Fibroblast of lung (primary cell): Measurements from ENCODE around the gene PUSL1. TPM values are rescaled to one million over a fixed set of nuclear protein-coding genes. Genes with fewer than 3 reads are reported as not detected.
A peak's percentile ranks its signal among the peaks of the same experiment; 100 is the strongest.

Source experiments
- DNase-seq, 2 donors: peaks; one replicate each; pipeline versions ENCODE4 v3.0.0 to v3.0.0-alpha.2; 2010; ENCODE audit warnings: low read depth in 2 of 2
- H2AFZ ChIP-seq: 2 replicates; pipeline ENCODE4 v1.5.1; 2012; ENCODE audit warnings: low read length, control low read depth, inconsistent platforms
- H3K27ac ChIP-seq: 2 replicates; pipeline ENCODE4 v1.5.1; 2011; ENCODE audit warnings: low read length, control low read depth; ENCODE audit not compliant: insufficient read depth
- H3K27me3 ChIP-seq: 2 replicates; pipeline ENCODE4 v1.5.1; 2011; ENCODE audit warnings: mild to moderate bottlenecking, low read length; ENCODE audit not compliant: control insufficient read depth, insufficient read depth
- H3K36me3 ChIP-seq: 2 replicates; pipeline ENCODE4 v1.5.1; 2011; ENCODE audit warnings: low read length; ENCODE audit not compliant: control insufficient read depth, insufficient read depth
- H3K4me1 ChIP-seq: 2 replicates; pipeline ENCODE4 v1.5.1; 2011; ENCODE audit warnings: low read length; ENCODE audit not compliant: control insufficient read depth, insufficient read depth; ENCODE audit errors: extremely low read depth
- H3K4me2 ChIP-seq: 2 replicates; pipeline ENCODE4 v1.5.1; 2011; ENCODE audit warnings: low read length, control low read depth; ENCODE audit not compliant: insufficient read depth; ENCODE audit errors: extremely low read depth
- H3K4me3 ChIP-seq, 4 experiments: fragments of 200-600 bp in 1 of 4; sonication (generic) in 1 of 4; replicated peaks in 1 of 4; 2 replicates each; pipeline ENCODE4 v1.5.1; 2011 to 2016; ENCODE audit warnings: low read length in 4 of 4, low read depth in 3 of 4, mild to moderate bottlenecking in 3 of 4, control low read depth in 2 of 4, inconsistent platforms in 1 of 4, mixed read lengths in 1 of 4; ENCODE audit not compliant: insufficient read depth in 1 of 4; ENCODE audit errors: control extremely low read depth in 1 of 4
- H3K79me2 ChIP-seq: 2 replicates; pipeline ENCODE4 v1.5.1; 2012; ENCODE audit warnings: mild to moderate bottlenecking, low read length, inconsistent platforms; ENCODE audit not compliant: control insufficient read depth, insufficient read depth
- H3K9ac ChIP-seq: 2 replicates; pipeline ENCODE4 v1.5.1; 2011; ENCODE audit warnings: mild to moderate bottlenecking, low read length, control low read depth; ENCODE audit not compliant: insufficient read depth
- H3K9me3 ChIP-seq: 2 replicates; pipeline ENCODE4 v1.5.1; 2012; ENCODE audit warnings: low read depth, low read length; ENCODE audit not compliant: control insufficient read depth, insufficient read depth
- H4K20me1 ChIP-seq: 2 replicates; pipeline ENCODE4 v1.5.1; 2011; ENCODE audit warnings: low read length; ENCODE audit not compliant: control insufficient read depth, insufficient read depth; ENCODE audit errors: extremely low read depth
- EZH2 ChIP-seq: IDR thresholded peaks from 2 replicates; pipeline ENCODE4 v1.5.1; 2012; ENCODE audit warnings: low read length, control low read depth, mild to moderate bottlenecking; ENCODE audit errors: missing control alignments
- polyA plus RNA-seq, 2 donors: library from polyadenylated mRNA; depleted of rRNA in 1 of 2; stranded (reverse) in 1 of 2; unstranded in 1 of 2; fragments of >200 nt; gene quantifications; 2 replicates each; pipeline ENCODE4 v1.2.1, GENCODE V29; 2011 to 2012; ENCODE audit warnings: missing spikeins in 1 of 2
- total RNA-seq: library from RNA; depleted of rRNA; stranded (reverse); fragments of >200 nt; gene quantifications from 2 replicates; pipeline ENCODE4 v1.2.1, GENCODE V29; 2014
- TF ChIP-seq, protein P1 (sequence below), 2 donors: IDR thresholded peaks in 1 of 2; conservative IDR thresholded peaks in 1 of 2; 1 replicate in 1 of 2; 2 replicates in 1 of 2; pipeline ENCODE4 v1.5.1; 2011 to 2012; ENCODE audit warnings: low read length in 2 of 2, control low read depth in 1 of 2, inconsistent platforms in 1 of 2, low read depth in 1 of 2, mild to moderate bottlenecking in 1 of 2

PUSL1 gene
- total and polyA plus RNA-seq, 2 donors (not counting 1 experiment from before 2014, with no cell fraction given), result 7.1 to 12.7 TPM

DNA sequence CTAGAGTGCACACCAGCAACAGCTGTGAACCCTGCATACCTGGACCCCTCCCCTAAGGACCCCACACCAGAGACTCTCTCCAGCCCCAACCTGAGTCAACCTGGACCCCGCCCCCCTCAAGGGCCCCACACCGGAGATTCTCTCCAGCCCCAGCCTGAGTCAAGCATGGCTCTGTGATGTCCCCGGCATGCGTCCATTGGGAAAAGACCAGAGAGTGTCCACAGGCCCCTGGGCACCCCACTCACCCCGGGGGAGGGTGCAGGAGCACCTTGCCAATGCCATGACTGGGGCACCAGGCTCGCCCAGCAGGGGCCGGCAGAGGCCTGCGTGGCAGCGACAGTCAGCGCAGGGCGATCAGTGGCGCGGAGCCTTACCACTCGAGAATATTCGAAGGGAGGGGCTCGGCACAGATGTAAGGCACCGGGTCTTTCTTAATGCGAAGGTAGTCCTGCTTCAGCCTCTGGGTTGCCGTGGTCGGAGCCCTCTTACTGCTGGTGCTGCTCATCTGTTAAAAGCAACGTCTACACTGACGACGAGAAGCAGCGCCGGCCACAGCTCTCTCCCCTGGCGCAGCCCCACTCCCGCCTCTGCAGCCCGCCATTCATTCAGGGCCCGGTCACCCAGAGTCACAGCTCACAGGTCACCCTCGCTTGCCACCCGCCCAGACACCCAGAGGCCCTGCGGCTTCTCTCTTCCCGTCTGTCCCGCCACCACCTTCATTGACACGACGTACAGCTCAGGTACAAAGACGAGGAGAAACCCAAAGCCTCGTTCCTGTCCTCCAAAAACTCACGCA lies 40.7 kb upstream of the PUSL1 start:
- H3K4me3 ChIP-seq, result no peak overlapping the region
- no peak overlapping the region for H2AFZ ChIP-seq
- peak overlapping the region; percentile 63 for H3K27ac ChIP-seq
- H3K27me3 ChIP-seq, result no peaks in the 10 kb centered on the region
- peaks cover 23% of the 10 kb centered on the region for H3K36me3 ChIP-seq
- no peak overlapping the region for H3K4me2 ChIP-seq
- H3K9me3 ChIP-seq, result no peaks in the 10 kb centered on the region
- H3K9ac ChIP-seq, result no peak overlapping the region
- TF ChIP-seq, protein P1, sequence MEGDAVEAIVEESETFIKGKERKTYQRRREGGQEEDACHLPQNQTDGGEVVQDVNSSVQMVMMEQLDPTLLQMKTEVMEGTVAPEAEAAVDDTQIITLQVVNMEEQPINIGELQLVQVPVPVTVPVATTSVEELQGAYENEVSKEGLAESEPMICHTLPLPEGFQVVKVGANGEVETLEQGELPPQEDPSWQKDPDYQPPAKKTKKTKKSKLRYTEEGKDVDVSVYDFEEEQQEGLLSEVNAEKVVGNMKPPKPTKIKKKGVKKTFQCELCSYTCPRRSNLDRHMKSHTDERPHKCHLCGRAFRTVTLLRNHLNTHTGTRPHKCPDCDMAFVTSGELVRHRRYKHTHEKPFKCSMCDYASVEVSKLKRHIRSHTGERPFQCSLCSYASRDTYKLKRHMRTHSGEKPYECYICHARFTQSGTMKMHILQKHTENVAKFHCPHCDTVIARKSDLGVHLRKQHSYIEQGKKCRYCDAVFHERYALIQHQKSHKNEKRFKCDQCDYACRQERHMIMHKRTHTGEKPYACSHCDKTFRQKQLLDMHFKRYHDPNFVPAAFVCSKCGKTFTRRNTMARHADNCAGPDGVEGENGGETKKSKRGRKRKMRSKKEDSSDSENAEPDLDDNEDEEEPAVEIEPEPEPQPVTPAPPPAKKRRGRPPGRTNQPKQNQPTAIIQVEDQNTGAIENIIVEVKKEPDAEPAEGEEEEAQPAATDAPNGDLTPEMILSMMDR (conservative IDR thresholded peaks at IDR 0.05 in 1 of 2, IDR thresholded peaks at IDR 0.05 in 1 of 2; ENCODE audit: low read depth in 1 of 2, low read length in 2 of 2), result no peak
- no peak for TF ChIP-seq EZH2
- H3K4me1 ChIP-seq, result peaks cover 32% of the 10 kb centered on the region
- H4K20me1 ChIP-seq, result no peaks in the 10 kb centered on the region
- DNase-seq, result no peak
- peaks cover 75% of the 10 kb centered on the region for H3K79me2 ChIP-seq

DNA sequence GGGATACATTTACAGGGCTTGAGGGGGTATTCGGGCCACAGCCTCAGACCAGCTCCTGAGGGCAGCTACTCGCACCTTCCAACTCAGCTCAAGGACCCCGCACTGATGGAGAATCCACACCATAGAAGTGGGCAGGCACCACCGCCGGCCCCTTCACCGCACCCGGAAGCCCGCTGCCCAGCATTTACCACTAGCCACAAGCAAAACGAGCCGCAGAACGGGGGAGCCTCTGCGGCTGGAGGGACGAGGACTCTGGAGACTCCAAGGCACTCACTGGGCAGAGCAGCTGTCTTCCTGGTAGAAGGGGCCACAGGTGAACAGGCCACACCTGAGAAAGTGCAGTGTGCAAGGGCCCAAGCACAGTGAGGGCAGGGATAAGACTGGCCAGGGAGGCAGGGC lies 40.1 kb upstream of the PUSL1 start:
- peak overlapping the region; percentile 63 for H3K27ac ChIP-seq
- DNase-seq, result no peak
- peaks cover 19% of the 10 kb centered on the region for H3K36me3 ChIP-seq
- H3K4me1 ChIP-seq, result peaks cover 32% of the 10 kb centered on the region
- TF ChIP-seq, protein P1 (conservative IDR thresholded peaks at IDR 0.05 in 1 of 2, IDR thresholded peaks at IDR 0.05 in 1 of 2; ENCODE audit: low read depth in 1 of 2, low read length in 2 of 2), result no peak
- no peak for TF ChIP-seq EZH2
- H3K4me2 ChIP-seq, result no peak overlapping the region
- H3K9ac ChIP-seq, result no peak overlapping the region
- H3K4me3 ChIP-seq, result no peak overlapping the region
- H3K79me2 ChIP-seq, result peaks cover 76% of the 10 kb centered on the region
- H3K27me3 ChIP-seq, result no peaks in the 10 kb centered on the region
- no peaks in the 10 kb centered on the region for H3K9me3 ChIP-seq
- H2AFZ ChIP-seq, result no peak overlapping the region
- no peaks in the 10 kb centered on the region for H4K20me1 ChIP-seq

DNA sequence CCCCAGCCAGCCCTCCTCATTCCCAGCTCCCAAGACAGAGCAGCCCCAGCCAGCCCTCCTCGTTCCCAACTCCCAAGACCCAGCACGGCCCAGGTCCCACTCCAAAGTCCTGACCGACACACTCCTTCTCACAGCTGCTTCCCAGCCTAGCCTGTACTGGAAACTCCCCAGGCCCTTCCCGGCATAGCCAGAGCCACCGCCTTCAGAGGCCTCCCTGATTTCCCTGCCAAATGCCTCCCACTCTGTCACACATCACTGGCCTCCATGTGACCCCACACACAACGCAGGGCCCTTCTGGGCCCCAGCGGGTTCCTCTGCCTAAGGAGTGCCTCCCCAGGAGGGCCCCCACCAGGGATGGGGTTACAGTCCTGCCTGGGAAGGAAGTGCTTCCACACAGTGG lies 37.6 kb upstream of the PUSL1 start:
- peak overlapping the region; percentile 91 for H3K27ac ChIP-seq

More for the DNA sequence above, 37.6 kb upstream of the PUSL1 start:
- peak overlapping the region; percentile 13 for H3K9ac ChIP-seq
- peaks cover 24% of the 10 kb centered on the region for H3K4me1 ChIP-seq
- peaks cover 68% of the 10 kb centered on the region for H3K79me2 ChIP-seq
- peak overlapping the region; percentile 86 for H3K4me2 ChIP-seq
- H3K36me3 ChIP-seq, result peaks cover 19% of the 10 kb centered on the region
- H3K4me3 ChIP-seq, result peak overlapping the region; percentile 6 to 46 (median 16)
- peak; percentile 59 to 60 for DNase-seq
- TF ChIP-seq, protein P1 (conservative IDR thresholded peaks at IDR 0.05 in 1 of 2, IDR thresholded peaks at IDR 0.05 in 1 of 2; ENCODE audit: low read depth in 1 of 2, low read length in 2 of 2), result no peak
- no peak for TF ChIP-seq EZH2
- H3K27me3 ChIP-seq, result no peaks in the 10 kb centered on the region
- H2AFZ ChIP-seq, result no peak overlapping the region
- H4K20me1 ChIP-seq, result no peaks in the 10 kb centered on the region
- no peaks in the 10 kb centered on the region for H3K9me3 ChIP-seq
